ENCODE measurements around the gene CDK2AP2.

- TF ChIP-seq POLR2A (IDR thresholded peaks at IDR 0.05), result no peak
- TF ChIP-seq, protein P1, sequence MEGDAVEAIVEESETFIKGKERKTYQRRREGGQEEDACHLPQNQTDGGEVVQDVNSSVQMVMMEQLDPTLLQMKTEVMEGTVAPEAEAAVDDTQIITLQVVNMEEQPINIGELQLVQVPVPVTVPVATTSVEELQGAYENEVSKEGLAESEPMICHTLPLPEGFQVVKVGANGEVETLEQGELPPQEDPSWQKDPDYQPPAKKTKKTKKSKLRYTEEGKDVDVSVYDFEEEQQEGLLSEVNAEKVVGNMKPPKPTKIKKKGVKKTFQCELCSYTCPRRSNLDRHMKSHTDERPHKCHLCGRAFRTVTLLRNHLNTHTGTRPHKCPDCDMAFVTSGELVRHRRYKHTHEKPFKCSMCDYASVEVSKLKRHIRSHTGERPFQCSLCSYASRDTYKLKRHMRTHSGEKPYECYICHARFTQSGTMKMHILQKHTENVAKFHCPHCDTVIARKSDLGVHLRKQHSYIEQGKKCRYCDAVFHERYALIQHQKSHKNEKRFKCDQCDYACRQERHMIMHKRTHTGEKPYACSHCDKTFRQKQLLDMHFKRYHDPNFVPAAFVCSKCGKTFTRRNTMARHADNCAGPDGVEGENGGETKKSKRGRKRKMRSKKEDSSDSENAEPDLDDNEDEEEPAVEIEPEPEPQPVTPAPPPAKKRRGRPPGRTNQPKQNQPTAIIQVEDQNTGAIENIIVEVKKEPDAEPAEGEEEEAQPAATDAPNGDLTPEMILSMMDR (IDR thresholded peaks at IDR 0.05), result no peak
Measured at GRCh38 chr11:67517784-67518552, 10.0 kb upstream of the CDK2AP2 start.

Data from esophagus squamous epithelium (tissue), 4 donors.